Inflammatory macrophage treated with lipopolysaccharide for 1 hour (primary cell): Measurements from ENCODE around the gene FPR3.

Experiments used
- DNase-seq, 2 donors: peaks; one replicate each; pipeline ENCODE4 v3.0.0-alpha.2; 2020 to 2022

FPR3 gene

GRCh38 chr19:51807925-51808324 lies 13.0 kb downstream of the FPR3 start:
- no peak for DNase-seq

GRCh38 chr19:51808333-51808986 lies 13.5 kb downstream of the FPR3 start:
- DNase-seq = no peak

GRCh38 chr19:51809787-51810186 lies 14.8 kb downstream of the FPR3 start:
- peak; percentile 87 for DNase-seq

GRCh38 chr19:51810223-51810622 lies 15.3 kb downstream of the FPR3 start:
- DNase-seq = peak in 1 of 2 donors; percentile 76

- DNase-seq = peak; percentile 94 to 99
These were observed 16.4 kb downstream of the FPR3 start for GRCh38 chr19:51811344-51811743.

GRCh38 chr19:51815043-51815442 lies 20.1 kb downstream of the FPR3 start:
- DNase-seq = peak in 1 of 2 donors; percentile 67

- DNase-seq = peak in 1 of 2 donors; percentile 74
These were observed 21.8 kb downstream of the FPR3 start for GRCh38 chr19:51816711-51817110.

GRCh38 chr19:51820011-51820410 lies 25.1 kb downstream of the FPR3 start:
- peak in 1 of 2 donors; percentile 64 for DNase-seq

- peak in 1 of 2 donors; percentile 79 for DNase-seq
These were observed 26.0 kb downstream of the FPR3 start for GRCh38 chr19:51820831-51821446.

GRCh38 chr19:51821456-51821855 lies 26.5 kb downstream of the FPR3 start:
- peak; percentile 91 to 97 for DNase-seq

- DNase-seq = peak in 1 of 2 donors; percentile 77
These were observed 27.0 kb downstream of the FPR3 start for GRCh38 chr19:51821921-51822320.

GRCh38 chr19:51822325-51822724 lies 27.4 kb downstream of the FPR3 start:
- peak; percentile 95 to 96 for DNase-seq

GRCh38 chr19:51822946-51823345 lies 28.0 kb downstream of the FPR3 start:
- no peak for DNase-seq

GRCh38 chr19:51824281-51825005 lies 29.5 kb downstream of the FPR3 start:
- peak; percentile 87 to 94 for DNase-seq

- DNase-seq = peak; percentile 91 to 92
These were observed 35.3 kb downstream of the FPR3 start for GRCh38 chr19:51830274-51830673.

GRCh38 chr19:51837145-51837544 lies 42.2 kb downstream of the FPR3 start:
- DNase-seq = no peak

- no peak for DNase-seq
These were observed 67.1 kb downstream of the FPR3 start for GRCh38 chr19:51861870-51862622.

GRCh38 chr19:51873097-51873496 lies 78.1 kb downstream of the FPR3 start:
- DNase-seq = no peak
